IMR-90 (cell line): ENCODE measurements around the gene PROZ. TPM values are rescaled to one million over a fixed set of nuclear protein-coding genes. Genes with fewer than 3 reads are reported as not detected.

Experiments
- ATAC-seq: fragments of 200-7000 bp; cut with Tn5 transposase; 2 replicates; pipeline ENCODE4 v1.9.1; 2020; ENCODE audit warnings: low read depth, mild to moderate bottlenecking, moderate library complexity
- BruUV-seq: library from RNA; stranded (reverse); fragments of 400-500 nt; replicated peaks from 2 replicates; lab custom pipeline; 2021; lab: Mats Ljungman, UMichigan
- CTCF ChIA-PET: fragments of 300-600 bp; formaldehyde crosslinking; extraction: SDS; loops from one replicate; lab custom pipeline; 2021; ENCODE audit warnings: antibody characterized with exemption; lab: Yijun Ruan, JAX
- POLR2A ChIA-PET: fragments of 300-600 bp; sonication (Branson Sonifier 250); formaldehyde crosslinking; loops from one replicate; lab custom pipeline; 2022; ENCODE audit warnings: antibody characterized with exemption; ENCODE audit not compliant: unreplicated experiment; lab: Charles Lee
- DNase-seq: peaks from one replicate; pipeline ENCODE4 v3.0.0; 2013
- H2AFZ ChIP-seq: replicated peaks from 2 replicates; pipeline ENCODE3; 2013; ENCODE audit warnings: low read length, mild to moderate bottlenecking; ENCODE audit not compliant: poor library complexity
- H2AK5ac ChIP-seq: 2 replicates; pipeline ENCODE4 v1.6.1; 2013; ENCODE audit warnings: low read depth, low read length, inconsistent platforms
- H2AK9ac ChIP-seq: replicated peaks from 2 replicates; pipeline ENCODE3; 2013; ENCODE audit warnings: mild to moderate bottlenecking, low read depth, low read length, moderate library complexity; ENCODE audit not compliant: poor library complexity
- H2BK120ac ChIP-seq: 2 replicates; pipeline ENCODE4 v1.6.1; 2013; ENCODE audit warnings: low read depth, low read length, inconsistent platforms
- H2BK15ac ChIP-seq: 3 replicates; pipeline ENCODE4 v1.6.1; 2013; ENCODE audit warnings: low read depth, low read length, inconsistent platforms
- H2BK20ac ChIP-seq: 2 replicates; pipeline ENCODE4 v1.6.1; 2013; ENCODE audit warnings: low read depth, mild to moderate bottlenecking, inconsistent platforms, low read length, moderate library complexity
- H2BK5ac ChIP-seq: 2 replicates; pipeline ENCODE4 v1.6.1; 2013; ENCODE audit warnings: mild to moderate bottlenecking, low read depth, low read length, inconsistent platforms; ENCODE audit not compliant: poor library complexity, severe bottlenecking
- H3K14ac ChIP-seq: replicated peaks from 2 replicates; pipeline ENCODE4 v1.6.1; 2013; ENCODE audit warnings: low read depth, low read length, inconsistent platforms
- H3K18ac ChIP-seq: 2 replicates; pipeline ENCODE4 v1.6.1; 2013; ENCODE audit warnings: low read depth, low read length, control low read depth
- H3K23ac ChIP-seq: 2 replicates; pipeline ENCODE4 v1.6.1; 2013; ENCODE audit warnings: low read depth, low read length, inconsistent platforms
- H3K27ac ChIP-seq: 2 replicates; pipeline ENCODE4 v1.5.1; 2013; ENCODE audit warnings: mild to moderate bottlenecking, control low read depth, low read length; ENCODE audit not compliant: insufficient read depth
- H3K27me3 ChIP-seq: 2 replicates; pipeline ENCODE4 v1.6.1; 2013; ENCODE audit warnings: low read length; ENCODE audit not compliant: control insufficient read depth, insufficient read depth
- H3K36me3 ChIP-seq: 2 replicates; pipeline ENCODE4 v1.6.1; 2013; ENCODE audit warnings: low read length, mixed read lengths; ENCODE audit not compliant: control insufficient read depth, insufficient read depth
- H3K4ac ChIP-seq: 2 replicates; pipeline ENCODE4 v1.6.1; 2013; ENCODE audit warnings: low read depth, low read length, inconsistent platforms
- H3K4me1 ChIP-seq: 2 replicates; pipeline ENCODE4 v1.6.1; 2013; ENCODE audit warnings: low read length, mixed read lengths; ENCODE audit not compliant: control insufficient read depth, insufficient read depth
- H3K4me2 ChIP-seq: 2 replicates; pipeline ENCODE4 v1.6.1; 2013; ENCODE audit warnings: low read depth, mild to moderate bottlenecking, control low read depth, low read length, moderate library complexity
- H3K4me3 ChIP-seq: 2 replicates; pipeline ENCODE4 v1.5.1; 2013; ENCODE audit warnings: low read depth, mild to moderate bottlenecking, control low read depth, low read length, moderate library complexity; ENCODE audit not compliant: insufficient read depth
- H3K56ac ChIP-seq: 2 replicates; pipeline ENCODE4 v1.6.1; 2013; ENCODE audit warnings: low read length, inconsistent platforms; ENCODE audit not compliant: insufficient read depth; ENCODE audit errors: extremely low read depth
- H3K79me1 ChIP-seq, 2 experiments: 2 replicates each; pipeline ENCODE4 v1.6.1; 2013; ENCODE audit warnings: low read length in 2 of 2, inconsistent platforms in 1 of 2, low read depth in 1 of 2
- H3K9ac ChIP-seq: 2 replicates; pipeline ENCODE4 v1.6.1; 2013; ENCODE audit warnings: low read depth, low read length, control low read depth
- H3K9me1 ChIP-seq: 2 replicates; pipeline ENCODE4 v1.6.1; 2013; ENCODE audit warnings: low read length, inconsistent platforms; ENCODE audit not compliant: insufficient read depth
- H3K9me3 ChIP-seq: 2 replicates; pipeline ENCODE4 v1.6.1; 2013; ENCODE audit warnings: low read length; ENCODE audit not compliant: control insufficient read depth, insufficient read depth
- H4K20me1 ChIP-seq: 2 replicates; pipeline ENCODE4 v1.6.1; 2013; ENCODE audit warnings: low read length, inconsistent platforms; ENCODE audit not compliant: insufficient read depth
- H4K5ac ChIP-seq: 2 replicates; pipeline ENCODE4 v1.6.1; 2013; ENCODE audit warnings: mild to moderate bottlenecking, low read depth, low read length, control low read depth
- H4K8ac ChIP-seq, 2 experiments: 2 replicates each; pipeline ENCODE4 v1.6.1; 2013; ENCODE audit warnings: low read depth in 2 of 2, low read length in 2 of 2, control low read depth in 1 of 2, inconsistent platforms in 1 of 2
- H4K91ac ChIP-seq: 2 replicates; pipeline ENCODE4 v1.6.1; 2013; ENCODE audit warnings: low read depth, low read length, inconsistent platforms; ENCODE audit not compliant: insufficient read depth
- CEBPB ChIP-seq: IDR thresholded peaks from 2 replicates; pipeline ENCODE4 v1.6.1; 2012; ENCODE audit warnings: low read depth, low read length, improper control_type of control experiment
- CHD1 ChIP-seq: IDR thresholded peaks from 2 replicates; pipeline ENCODE4 v1.6.1; 2012; ENCODE audit warnings: low read depth, low read length, improper control_type of control experiment
- RFX5 ChIP-seq: IDR thresholded peaks from 2 replicates; pipeline ENCODE4 v1.8.0; 2012; ENCODE audit warnings: low read depth, mild to moderate bottlenecking, low read length, moderate library complexity
- WGBS, 2 experiments: methylation state at CpG; one replicate each; pipeline versions ENCODE4 v1.1.5 to v1.1.7; 2013; ENCODE audit warnings: missing lambda C conversion rate in 2 of 2; ENCODE audit not compliant: insufficient read length in 1 of 2; ENCODE audit errors: extremely low coverage in 2 of 2; 5-methylcytosine and 5-hydroxymethylcytosine counted together
- dilution Hi-C: fragments of 300-500 bp; cut with HindIII; formaldehyde crosslinking; loops from one replicate; pipeline ENCODE4 v1.14.3; 2018; ENCODE audit warnings: low sequenced_read_pairs; ENCODE audit not compliant: unreplicated experiment
- in situ Hi-C: fragments of 300-500 bp; cut with MboI; formaldehyde crosslinking; loops from 3 replicates; pipeline ENCODE4 v1.14.3; 2019; ENCODE audit warnings: low sequenced_read_pairs, inconsistent platforms, mixed read lengths
- intact Hi-C: fragments of 100-400 bp; cut with micrococcal nuclease; formaldehyde crosslinking; loops from 2 replicates; pipeline ENCODE4 v1.10.0; 2022
- polyA plus RNA-seq, 3 experiments: library from polyadenylated mRNA; depleted of rRNA; stranded (reverse); fragments of >200 nt; gene quantifications; 2 replicates each; pipeline ENCODE4 v1.2.3, GENCODE V29; 2012; ENCODE audit warnings: low replicate concordance in 1 of 3
- total RNA-seq: library from RNA; depleted of rRNA; stranded (reverse); fragments of >200 nt; gene quantifications from 2 replicates; pipeline ENCODE4 v1.2.3, GENCODE V29; 2012

Gene PROZ
- total and polyA plus RNA-seq, 2 of the 4 experiments (the other 2 are of a cell fraction) = not detected

- TF ChIP-seq CHD1 (peak; percentile 87; the same call in 1 of the 2 replicates), RFX5 (no peak)
Observed at GRCh38 chr13:113209759-113210421, 51.4 kb downstream of the PROZ start (continued).

GRCh38 chr13:113210833-113211232 is 52.4 kb downstream of the PROZ start:
- peaks cover 21% of the 10 kb centered on the region for H3K4me1 ChIP-seq
- ChIA-PET POLR2A (no interaction called here), CTCF (no interaction called here)
- peak overlapping the region; percentile 4; the same call in 1 of the 2 replicates for H3K4me3 ChIP-seq
- no peak overlapping the region for H2AFZ ChIP-seq
- peak overlapping the region; percentile 6; the same call in 1 of the 2 replicates for H3K23ac ChIP-seq
- intact Hi-C loops = loop anchor here (2.0 kb wide), 1 partner anchor 58 kb away; no protein-coding TSS in a partner anchor
- dilution Hi-C loops = no loop called here
- H3K27me3 ChIP-seq = no peaks in the 10 kb centered on the region
- H2BK120ac ChIP-seq = no peak overlapping the region
- H3K9ac ChIP-seq = no peak overlapping the region
- DNase-seq = no peak
- no CpG with 5 or more reads among the region's 6 CpGs for WGBS, 2 experiments
- no peak overlapping the region for H4K91ac ChIP-seq
- TF ChIP-seq CHD1 (no peak), CEBPB (peak; percentile 58)
- no peak overlapping the region for H2BK20ac ChIP-seq
- peaks cover 5% of the 10 kb centered on the region for H3K36me3 ChIP-seq
- H3K18ac ChIP-seq = no peak overlapping the region
- H2BK15ac ChIP-seq = no peak overlapping the region
- H2AK9ac ChIP-seq = no peak overlapping the region
- no peak for ATAC-seq
- peaks cover 49% of the 10 kb centered on the region for H4K20me1 ChIP-seq
- in situ Hi-C loops = no loop called here
- peak overlapping the region; percentile 80 for H3K4me2 ChIP-seq
- H3K79me1 ChIP-seq = peaks cover 11 to 51% of the 10 kb centered on the region in 2 experiments
- BruUV-seq = TSS peak; percentile 38
- no peak overlapping the region for H2BK5ac ChIP-seq
- H3K9me3 ChIP-seq = no peaks in the 10 kb centered on the region
- no peak overlapping the region for H3K4ac ChIP-seq
- no peak overlapping the region for H2AK5ac ChIP-seq
- H3K56ac ChIP-seq = no peak overlapping the region
- H3K9me1 ChIP-seq = peaks cover 20% of the 10 kb centered on the region
- no peak overlapping the region for H4K8ac ChIP-seq
- no peak overlapping the region for H3K27ac ChIP-seq
- no peak overlapping the region for H3K14ac ChIP-seq
- no peak overlapping the region for H4K5ac ChIP-seq
